ENCODE measurements around the gene EFNA3.
"Not testable (repeated sequence)": the region's sequence is repeated elsewhere in the genome, so short reads cannot be mapped to it uniquely, and the experiment has no call there.

The EFNA3 gene

GRCh38 chr1:155108296-155108695 lies 29.7 kb downstream of the EFNA3 start:
- DNase-seq (ENCODE audit: low read depth in 3 of 3): no peak

- no peak for DNase-seq (ENCODE audit: low read depth in 3 of 3)
Measured at GRCh38 chr1:155110381-155110780, 31.7 kb downstream of the EFNA3 start.

- no peak for DNase-seq (ENCODE audit: low read depth in 3 of 3)
Measured at GRCh38 chr1:155110826-155111225, 32.2 kb downstream of the EFNA3 start.

- no peak for DNase-seq (ENCODE audit: low read depth in 3 of 3)
Measured at GRCh38 chr1:155113450-155113980, 34.9 kb downstream of the EFNA3 start.

- DNase-seq (ENCODE audit: low read depth in 3 of 3): no peak
Measured at GRCh38 chr1:155116113-155116764, 37.6 kb downstream of the EFNA3 start.

- no peak for DNase-seq (ENCODE audit: low read depth in 3 of 3)
Measured at GRCh38 chr1:155117610-155118009, 39.0 kb downstream of the EFNA3 start.

GRCh38 chr1:155118090-155118489 lies 39.5 kb downstream of the EFNA3 start:
- not testable (repeated sequence) for DNase-seq (ENCODE audit: low read depth in 3 of 3)

GRCh38 chr1:155120253-155120652 lies 41.6 kb downstream of the EFNA3 start:
- no peak for DNase-seq (ENCODE audit: low read depth in 3 of 3)

- DNase-seq (ENCODE audit: low read depth in 3 of 3): no peak
Measured at GRCh38 chr1:155121249-155121648, 42.6 kb downstream of the EFNA3 start.

GRCh38 chr1:155122308-155122707 lies 43.7 kb downstream of the EFNA3 start:
- DNase-seq (ENCODE audit: low read depth in 3 of 3): no peak

- no peak for DNase-seq (ENCODE audit: low read depth in 3 of 3)
Measured at GRCh38 chr1:155123801-155124200, 45.2 kb downstream of the EFNA3 start.

GRCh38 chr1:155124503-155125463 lies 46.1 kb downstream of the EFNA3 start:
- no peak for DNase-seq (ENCODE audit: low read depth in 3 of 3)

- DNase-seq (ENCODE audit: low read depth in 3 of 3): no peak
Measured at GRCh38 chr1:155125511-155125945, 46.9 kb downstream of the EFNA3 start.

GRCh38 chr1:155125946-155126555 lies 47.4 kb downstream of the EFNA3 start:
- DNase-seq (ENCODE audit: low read depth in 3 of 3): no peak

GRCh38 chr1:155126556-155127104 lies 48.0 kb downstream of the EFNA3 start:
- DNase-seq (ENCODE audit: low read depth in 3 of 3): no peak

GRCh38 chr1:155127105-155127966 lies 48.7 kb downstream of the EFNA3 start, which contains the start of gene EFNA1:
EFNA1 (plus strand) TSS chr1:155127876; CDS start chr1:155127978, 102 bp downstream.
- peak in 2 of 3 experiments; percentile 17 to 22 for DNase-seq (ENCODE audit: low read depth in 3 of 3)

GRCh38 chr1:155127967-155128754 lies 49.5 kb downstream of the EFNA3 start:
- no peak for DNase-seq (ENCODE audit: low read depth in 3 of 3)

- DNase-seq (ENCODE audit: low read depth in 3 of 3): no peak
Measured at GRCh38 chr1:155128755-155129473, 50.3 kb downstream of the EFNA3 start.

GRCh38 chr1:155130272-155131006 lies 51.8 kb downstream of the EFNA3 start:
- DNase-seq (ENCODE audit: low read depth in 3 of 3): no peak

Data from stimulated activated CD4-positive, alpha-beta T cell treated with anti-CD3 and anti-CD28 coated beads, TNF-alpha, amount 100 ng/mL, for 4 hours (primary cell).